NCI-H774 (cell line): ENCODE results near the gene EME2.

Experiments
- DNase-seq: peaks from one replicate; lab custom pipeline; 2025; lab: John Stamatoyannopoulos, UW

The EME2 gene

DNA sequence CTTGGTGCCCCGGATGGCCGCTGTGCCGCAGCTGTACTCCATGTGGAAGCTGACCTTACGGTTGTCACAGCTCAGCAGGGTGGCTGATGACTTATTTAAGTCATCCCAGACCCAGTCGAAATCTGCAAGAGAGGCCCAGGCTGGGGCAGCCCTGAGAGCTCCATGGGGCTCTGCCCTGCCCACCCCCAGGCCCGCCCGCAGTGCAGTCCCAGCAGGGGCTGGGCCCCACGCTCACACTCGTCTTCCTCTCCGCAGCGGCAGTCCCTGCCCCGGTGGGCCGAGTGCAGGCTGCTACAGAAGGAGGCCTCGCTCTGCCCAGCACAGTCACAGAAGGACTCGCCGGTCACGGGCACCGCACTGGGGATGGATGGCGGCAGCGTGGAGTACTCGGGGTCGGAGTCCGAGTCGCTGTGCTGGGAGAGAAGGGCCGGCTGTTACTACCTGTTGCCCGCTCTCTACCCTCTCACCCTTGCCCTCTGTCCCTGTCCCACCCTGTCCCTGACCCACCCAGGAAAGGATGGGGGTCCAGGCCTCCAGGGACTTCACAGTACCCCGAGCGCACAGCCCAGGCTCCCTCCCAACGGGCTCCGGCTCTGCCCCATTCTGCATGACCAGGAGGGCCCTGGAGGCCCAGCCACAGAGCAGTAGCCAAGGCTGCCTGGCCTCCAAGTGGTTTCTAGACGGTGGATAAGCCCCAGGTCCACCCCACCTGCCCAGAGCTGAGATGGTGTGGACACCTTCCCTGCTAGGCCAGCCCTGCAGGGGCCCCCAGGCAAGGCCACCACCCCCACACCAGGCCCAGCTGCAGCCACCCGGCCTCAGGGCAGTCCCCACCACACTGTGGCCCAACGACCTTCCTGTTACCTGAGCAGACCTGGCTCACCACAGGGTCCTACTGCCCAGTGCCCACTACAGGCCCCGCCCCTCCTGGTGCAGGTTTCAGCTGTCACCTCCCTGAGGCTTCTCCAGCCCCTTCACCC lies 5.9 kb downstream of the EME2 start:
- DNase-seq = no peak

DNA sequence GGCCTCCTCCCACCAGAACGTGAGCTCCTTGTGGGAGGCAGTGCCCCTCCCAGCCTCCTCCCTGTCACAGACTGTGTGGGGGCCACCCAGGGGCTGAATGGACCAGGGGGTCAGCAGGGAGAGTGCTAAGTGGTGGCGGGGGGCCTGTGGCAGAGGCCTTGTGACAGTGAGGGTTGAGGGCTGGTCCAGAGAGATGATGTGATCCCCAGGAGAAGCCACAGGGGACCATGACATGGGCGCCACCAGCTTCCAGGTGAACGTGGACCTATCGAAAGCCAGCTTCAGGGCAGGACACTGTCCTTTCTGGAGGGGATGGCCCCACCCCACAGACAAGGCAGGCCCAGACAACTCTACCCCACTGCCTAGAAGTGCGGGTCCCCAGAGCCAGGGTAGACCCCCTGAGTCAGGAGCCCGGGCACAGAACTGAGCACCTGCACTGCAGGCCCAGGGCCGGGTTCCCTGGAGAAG lies 6.7 kb downstream of the EME2 start:
- no peak for DNase-seq

DNA sequence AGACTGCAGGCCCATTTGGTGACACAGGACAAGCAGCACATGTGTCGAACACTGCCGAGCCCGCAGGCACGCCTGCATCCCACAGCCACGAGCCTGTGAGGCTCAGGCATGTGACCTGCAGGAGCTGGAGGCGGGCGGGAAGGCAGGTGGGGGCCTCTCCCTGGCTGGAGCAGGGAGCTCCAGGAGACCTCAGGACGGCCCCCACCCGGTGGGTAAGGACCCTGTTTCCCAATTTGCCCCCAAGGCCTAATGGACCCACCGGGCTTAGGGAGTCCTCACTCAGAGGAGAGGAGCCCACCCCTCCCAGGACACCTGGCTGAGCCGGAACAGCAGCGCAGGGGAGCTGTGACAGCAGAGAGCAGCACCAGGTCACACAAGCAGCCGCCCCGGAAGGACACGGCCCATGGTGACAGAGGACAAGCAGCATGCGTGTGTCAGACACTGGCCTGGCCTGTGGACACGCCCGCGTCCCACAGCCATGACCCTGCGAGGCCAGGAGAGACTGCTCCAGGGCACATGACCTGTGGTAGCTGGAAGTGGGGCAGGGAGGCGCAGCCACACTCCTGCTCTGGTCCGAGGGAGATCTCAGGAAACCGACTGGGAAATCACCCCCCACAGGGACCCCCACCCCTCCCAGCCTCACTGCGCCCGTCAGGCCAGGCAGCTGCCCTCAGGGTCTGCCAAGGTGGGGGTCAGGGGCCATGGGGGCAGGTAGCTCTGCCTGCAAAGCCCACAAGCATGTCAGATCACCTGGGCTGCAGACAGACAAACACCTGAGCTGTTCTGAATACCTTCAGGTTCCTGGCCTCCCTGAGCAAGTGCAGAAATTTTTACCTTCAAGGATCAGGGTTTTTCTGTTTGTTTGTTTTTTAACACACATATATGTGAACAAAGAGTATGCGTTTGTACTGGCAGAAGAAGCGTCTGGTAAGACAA lies 7.4 kb downstream of the EME2 start:
- no peak for DNase-seq

DNA sequence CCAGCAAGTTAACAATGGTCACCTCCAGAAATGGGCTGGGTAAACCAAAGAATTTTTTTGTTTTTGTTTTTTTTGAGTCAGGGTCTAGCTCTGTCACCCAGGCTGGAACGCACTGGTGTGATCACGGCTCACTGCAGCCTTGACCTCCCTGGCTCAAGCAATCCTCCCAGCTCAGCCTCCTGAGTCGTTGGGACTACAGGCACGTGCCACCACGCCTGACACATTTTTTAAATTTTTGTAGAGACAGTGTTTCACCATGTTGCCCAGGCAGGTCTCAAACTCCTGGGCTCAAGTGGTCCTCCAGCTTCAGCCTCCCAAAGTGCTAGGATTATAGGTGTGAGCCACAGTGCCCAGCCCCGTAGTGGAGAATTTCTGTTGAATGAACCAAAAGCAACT lies 8.1 kb downstream of the EME2 start:
- no peak for DNase-seq

DNA sequence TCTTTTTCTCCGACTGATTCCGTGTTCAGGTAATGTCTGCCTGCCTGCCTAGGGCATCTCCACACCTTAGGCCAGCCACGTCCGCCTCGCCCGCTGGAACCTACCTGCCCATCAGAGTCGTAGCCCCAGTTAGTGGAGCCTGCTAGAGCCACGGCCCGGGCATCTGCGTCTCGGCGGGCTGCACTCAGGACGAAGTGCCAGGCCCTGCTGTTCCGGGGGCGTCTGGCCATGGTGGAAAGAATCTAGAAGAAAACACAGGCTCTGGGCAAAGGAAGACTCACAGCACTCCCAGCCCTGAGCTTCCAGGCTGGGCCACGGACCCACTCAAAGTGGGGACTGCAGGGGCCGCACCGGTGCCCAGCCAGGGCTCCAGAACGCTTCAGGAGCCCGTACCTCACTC lies 8.6 kb downstream of the EME2 start:
- DNase-seq = no peak

DNA sequence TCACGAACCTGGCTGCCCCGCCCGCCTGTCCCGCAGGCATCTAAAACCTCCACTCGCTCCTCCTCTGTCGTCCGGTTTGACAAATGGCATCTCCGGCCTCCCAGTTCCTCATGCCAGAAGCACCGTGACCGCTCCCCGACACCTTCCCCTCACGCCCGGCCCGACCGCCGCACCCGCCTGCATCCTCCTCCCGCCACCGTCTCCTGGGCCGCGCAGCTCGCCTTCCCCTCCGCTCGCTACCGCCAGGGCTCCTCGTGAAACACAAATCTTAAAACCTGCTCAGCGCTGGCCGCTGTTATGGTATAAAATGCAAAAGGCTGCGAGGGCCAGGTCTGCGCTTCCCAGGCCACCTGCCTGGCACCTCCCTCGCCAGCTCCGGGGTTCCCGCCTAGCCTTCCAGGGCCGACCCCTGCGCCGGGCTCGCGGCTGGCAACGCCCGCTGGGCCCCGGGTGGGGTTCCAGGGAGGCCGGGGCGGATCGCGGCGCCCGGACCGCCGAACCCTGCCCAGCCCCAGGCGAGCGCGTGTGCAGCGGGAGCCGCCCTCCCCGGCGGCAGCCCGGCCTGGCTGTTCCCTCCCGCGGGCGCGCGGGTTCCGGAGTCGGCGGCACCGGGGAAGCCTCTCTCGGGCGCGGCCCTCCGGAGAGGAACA lies 9.3 kb downstream of the EME2 start:
- DNase-seq = no peak

DNA sequence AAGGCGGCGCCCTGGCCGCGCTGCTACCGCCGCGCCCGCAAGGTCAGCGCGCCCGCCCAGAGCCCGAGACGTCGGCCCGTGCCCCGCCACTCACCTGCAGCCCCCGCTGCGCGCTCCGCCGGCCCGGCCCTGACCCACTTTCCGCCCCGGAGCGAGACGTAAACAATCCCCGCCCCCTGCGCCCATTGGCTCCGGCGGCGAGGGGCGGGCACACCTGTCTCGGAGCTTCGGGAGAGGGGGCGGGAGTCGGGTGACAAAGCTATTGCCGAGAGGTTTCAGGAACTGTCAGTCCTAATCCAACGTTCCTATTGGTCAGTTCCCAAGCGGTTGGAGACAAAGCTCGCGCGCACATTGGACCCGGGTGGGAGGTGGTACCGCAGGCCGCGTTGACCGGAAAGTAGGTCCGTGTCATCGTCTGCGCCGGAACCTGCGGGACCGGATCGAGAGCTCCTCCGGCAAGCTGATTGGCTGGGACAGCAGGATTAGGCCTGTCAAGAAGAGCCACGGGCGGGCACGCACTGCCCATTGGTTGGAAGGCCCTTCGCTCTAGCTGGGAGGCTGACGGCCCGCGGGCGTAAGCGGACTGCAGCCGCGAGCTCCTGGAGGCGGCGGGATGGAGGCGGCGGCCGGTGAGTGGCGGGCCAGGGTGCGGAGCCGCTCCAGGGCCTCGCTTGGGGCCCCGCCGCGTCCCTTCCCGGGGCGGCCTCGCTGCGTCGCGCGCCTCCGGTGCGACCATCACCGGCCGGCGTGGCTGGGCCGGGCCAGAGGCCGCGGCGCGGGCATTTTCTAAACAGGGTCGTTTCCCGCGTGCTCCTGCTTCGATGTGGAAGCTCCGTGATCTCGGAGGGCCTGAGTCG lies 10.0 kb downstream of the EME2 start, which contains the start of the genes NUBP2 and SPSB3:
Gene NUBP2 (plus strand): TSS at position 553 of the 857 bp plus-strand sequence. CDS start 61 bp downstream, at position 614.
Gene SPSB3 (minus strand): TSS at position 164 of the 857 bp plus-strand sequence. CDS start 1,088 bp downstream, outside the sequence.
- DNase-seq = peak; percentile 94

DNA sequence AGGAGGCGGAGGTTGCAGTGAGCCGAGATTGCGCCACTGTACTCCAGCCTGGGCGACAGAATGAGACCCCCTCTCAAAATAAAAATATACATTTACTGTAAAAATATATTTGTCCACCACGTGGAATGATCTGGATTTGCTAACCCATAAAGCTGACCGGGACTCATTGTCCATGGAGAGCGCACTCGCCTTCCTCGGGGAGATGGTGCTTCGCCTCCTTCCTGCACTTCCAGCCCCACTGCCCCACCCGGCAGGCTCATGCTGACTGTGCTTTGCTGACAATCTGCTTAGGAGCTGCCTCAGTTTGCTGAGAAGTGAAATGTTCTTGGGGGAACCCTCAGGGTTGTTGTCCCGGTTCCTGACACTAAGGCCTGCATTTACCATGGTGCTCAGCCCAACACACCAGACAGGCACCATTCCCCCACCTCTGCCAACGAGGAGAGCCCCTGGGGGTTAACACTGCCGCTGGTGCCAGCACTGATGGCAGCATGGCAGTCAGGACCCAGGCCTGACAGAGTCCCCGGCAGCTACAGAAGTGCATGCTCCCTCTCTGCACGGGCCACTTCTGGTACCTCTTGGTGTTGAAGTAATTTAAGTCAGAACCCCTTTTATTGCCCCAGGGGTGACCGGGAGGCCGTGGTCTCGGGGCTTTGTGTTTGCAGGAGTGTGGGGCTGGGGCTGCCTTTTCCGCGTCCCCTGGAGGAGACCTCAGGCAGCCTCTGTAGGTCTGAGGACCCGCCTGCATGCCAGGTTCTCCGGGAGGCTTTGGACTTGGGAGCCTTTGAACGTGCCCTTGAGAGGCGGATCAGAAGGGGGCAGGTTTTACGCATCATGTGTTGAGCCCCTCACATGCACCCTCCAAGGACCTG lies 12.6 kb downstream of the EME2 start:
- DNase-seq = no peak

DNA sequence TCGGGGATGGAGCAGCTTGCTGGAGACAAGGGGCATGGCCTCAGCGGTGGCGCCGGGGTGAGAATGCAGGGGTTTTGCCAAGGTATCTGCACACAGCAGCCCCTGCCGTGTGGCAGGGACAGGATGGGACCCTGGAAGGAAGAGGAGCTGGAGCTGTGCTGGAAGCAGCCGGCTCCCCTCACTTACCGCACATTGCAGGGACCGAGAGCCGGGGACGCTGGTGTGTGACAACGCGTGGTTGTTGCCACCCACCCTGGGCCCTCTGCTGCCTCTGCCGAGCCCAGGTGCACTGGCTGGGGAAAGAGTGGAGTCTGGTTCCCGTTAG lies 13.2 kb downstream of the EME2 start:
- DNase-seq = no peak

DNA sequence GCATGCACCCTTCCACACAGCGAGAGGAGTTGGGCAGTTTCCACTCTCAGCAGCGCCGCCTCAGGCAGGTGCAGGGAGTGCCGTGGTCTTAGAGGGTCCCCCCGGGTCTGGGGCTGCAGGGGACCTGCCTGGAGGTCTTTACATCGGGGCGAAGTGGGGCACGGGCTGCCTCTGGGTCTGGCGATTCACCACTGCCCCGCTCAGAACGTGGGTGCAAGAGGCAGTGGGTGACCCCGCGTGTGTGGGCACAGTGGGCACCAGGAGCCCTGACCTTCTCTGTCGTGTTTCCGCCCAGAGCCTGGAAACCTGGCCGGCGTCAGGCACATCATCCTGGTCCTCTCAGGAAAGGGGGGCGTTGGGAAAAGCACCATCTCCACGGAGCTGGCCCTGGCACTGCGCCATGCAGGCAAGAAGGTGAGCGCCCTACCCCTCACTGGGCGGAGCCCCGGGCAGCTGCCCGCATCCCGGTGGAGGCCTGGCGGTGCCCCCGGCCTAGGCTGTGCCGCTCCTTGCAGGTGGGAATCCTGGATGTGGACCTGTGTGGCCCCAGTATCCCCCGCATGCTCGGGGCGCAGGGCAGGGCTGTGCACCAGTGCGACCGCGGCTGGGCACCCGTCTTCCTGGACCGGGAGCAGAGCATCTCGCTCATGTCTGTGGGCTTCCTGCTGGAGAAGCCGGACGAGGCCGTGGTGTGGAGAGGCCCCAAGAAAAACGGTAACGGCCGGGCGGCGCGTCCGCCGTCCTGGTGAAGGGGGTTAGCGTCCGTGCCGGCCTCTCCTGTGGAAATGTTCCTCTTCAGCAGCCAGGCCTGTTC lies 13.8 kb downstream of the EME2 start:
- no peak for DNase-seq

DNA sequence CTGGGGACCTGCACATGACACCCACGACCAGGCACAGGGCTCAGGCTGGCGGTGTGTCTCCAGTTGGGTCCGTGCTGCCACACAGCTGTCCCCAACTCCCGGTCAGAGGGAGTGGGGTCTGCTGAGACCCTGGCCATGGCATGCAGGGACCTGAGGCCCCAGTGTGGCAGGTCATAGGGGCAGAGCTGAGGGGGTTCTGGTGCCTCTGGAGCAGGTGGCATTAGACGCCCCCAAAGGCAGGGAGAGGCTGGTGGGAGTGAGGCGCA lies 14.4 kb downstream of the EME2 start:
- no peak for DNase-seq

DNA sequence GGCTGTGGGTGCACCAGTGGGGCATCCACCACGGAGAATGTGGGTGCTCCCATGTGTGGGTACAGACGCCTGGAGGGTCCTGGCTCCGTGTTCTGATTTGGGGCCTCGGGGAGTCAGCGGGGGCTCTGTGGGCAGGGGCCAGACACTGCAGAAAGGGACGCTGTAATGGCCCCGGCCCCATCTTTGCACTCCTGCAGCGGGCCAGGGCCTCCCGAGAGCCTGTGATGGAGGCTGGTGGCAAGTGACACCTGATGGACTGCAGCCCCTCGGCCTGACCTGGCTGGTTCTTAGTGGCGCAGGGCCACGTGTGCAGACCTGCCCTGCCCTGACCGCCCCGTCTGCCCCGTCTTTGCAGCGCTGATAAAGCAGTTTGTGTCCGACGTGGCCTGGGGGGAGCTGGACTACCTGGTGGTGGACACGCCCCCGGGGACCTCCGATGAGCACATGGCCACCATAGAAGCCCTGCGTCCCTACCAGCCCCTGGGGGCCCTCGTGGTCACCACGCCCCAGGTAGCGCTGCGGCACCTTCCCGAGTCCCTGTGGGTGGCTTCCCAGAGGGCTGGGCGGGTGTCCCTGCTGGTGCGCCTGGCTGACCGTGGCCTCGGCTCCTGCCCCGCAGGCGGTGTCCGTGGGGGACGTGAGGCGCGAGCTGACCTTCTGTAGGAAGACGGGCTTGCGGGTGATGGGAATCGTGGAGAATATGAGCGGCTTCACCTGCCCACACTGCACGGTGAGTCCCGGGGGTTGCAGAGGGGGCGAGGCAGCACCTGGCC lies 14.9 kb downstream of the EME2 start:
- no peak for DNase-seq

DNA sequence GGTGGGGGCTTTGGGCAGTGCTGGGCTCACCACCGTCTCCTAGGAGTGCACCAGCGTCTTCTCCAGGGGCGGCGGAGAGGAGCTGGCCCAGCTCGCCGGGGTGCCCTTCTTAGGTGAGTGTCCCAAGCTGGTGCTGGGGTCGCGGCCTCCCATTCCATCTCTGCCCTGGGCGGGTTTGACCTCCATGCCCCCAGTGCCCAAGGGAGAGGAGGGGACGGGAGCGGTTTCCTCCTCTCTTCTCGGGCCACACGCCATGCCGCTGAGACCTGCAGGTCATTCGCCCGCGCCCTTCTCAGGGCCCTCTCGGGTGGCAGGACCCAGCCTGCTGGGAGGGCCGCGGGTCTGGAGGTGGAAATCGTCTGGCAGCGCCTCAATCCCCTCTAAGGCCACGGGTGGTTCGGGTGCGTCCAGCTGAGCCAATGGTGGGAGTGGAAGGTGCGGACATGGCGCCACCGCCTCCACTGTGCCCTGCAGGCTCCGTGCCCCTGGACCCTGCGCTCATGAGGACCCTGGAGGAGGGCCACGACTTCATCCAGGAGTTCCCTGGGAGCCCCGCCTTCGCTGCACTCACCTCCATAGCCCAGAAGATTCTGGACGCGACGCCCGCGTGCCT lies 15.6 kb downstream of the EME2 start:
- DNase-seq = no peak

DNA sequence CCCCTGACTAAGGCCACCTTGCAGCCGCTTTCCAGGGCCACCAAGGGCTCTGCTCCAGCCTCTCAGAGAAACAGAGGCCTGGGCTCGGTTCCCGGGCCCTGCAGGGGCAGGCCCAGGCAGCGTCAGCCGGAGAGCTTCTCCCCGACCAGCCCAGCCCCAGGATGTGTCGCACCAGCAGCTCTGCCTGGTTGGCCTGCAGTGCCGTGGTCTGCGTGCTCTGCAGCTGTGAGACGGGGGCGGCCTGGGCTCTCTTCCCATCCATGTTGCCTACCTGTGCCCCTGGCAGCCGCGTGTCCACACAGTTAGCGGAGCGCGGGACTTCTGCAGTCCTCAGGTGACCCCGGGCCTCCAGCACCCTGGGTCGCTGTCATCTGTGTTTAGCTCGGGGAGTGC lies 16.1 kb downstream of the EME2 start:
- no peak for DNase-seq

DNA sequence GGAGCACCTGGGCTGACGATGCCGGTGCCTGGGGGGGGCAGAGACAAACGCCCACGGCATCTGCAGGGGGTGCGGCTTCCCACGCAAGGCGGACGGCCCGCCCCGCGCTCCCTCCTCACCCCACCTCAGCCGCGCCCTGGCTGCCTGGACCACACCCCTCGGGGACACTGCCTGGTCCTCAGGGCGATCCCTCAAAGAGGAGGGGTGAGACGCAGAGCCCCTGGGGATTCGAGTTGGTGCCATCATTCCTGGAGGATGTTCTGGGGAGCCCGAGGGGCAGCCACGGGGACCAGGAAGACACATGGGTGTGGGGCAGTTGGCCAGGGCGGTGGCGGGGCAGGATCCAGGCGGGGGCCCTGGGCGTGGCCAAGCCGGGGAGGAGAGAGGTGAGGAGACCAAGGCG lies 17.0 kb downstream of the EME2 start:
- no peak for DNase-seq

DNA sequence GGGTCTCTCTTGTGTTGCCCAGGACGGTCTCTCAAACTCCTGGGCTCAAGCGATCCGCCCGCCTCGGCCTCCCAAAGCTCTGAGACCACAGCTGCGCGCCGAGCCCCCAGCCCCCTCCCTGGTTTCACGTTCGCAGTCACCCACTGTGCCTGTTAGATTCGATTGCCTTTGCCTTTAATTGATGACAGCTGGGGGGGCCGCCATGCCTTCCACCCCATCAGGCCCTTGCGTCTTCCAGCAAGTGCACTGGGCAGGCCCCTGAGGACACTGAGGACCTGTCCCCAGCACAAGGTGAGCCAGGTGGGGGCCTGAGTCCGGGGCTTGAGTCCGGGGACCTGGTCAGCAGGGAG lies 17.6 kb downstream of the EME2 start:
- no peak for DNase-seq

DNA sequence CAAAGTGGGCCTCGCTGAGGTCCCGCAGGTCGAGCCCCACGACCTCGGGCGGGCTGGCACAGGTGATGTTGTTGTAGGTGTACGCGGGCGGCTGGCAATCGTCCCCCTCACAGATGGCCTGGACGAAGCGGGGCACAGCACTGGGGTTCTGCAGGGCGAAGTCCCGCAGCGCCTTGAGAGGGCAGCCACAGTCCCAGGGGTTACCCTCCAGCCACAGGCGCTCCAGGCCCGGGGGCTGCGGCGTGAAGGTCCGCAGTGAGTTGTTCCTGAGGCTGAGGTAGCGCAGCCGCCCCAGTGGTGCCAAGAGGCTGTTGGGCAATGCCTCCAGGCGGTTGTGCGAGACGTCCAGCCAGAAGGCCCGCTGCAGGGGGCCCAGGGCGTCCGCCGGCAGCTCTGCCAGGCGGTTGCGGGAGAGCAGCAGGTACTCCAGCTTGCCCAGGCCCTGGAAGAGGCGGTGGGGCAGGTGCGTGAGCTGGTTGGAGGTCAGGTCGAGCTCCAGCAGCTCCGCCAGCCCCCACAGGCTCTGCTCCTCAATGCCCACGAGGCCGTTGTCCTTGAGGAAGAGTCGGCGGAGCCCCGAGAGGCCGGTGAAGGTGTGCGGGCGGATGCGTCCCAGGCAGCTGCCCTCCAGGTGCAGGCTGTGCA lies 18.1 kb downstream of the EME2 start:
- DNase-seq = no peak
